HK-2 (cell line): ENCODE results near the gene GABBR2.
A peak's percentile ranks its signal among the peaks of the same experiment; 100 is the strongest.
"Not testable (repeated sequence)": the region's sequence is repeated elsewhere in the genome, so short reads cannot be mapped to it uniquely, and the experiment has no call there.

Experiments used
- DNase-seq: peaks from one replicate; pipeline ENCODE4 v3.0.0-alpha.2; 2018; ENCODE audit not compliant: unreplicated experiment

Gene GABBR2

GRCh38 chr9:98515506-98516204, 193.1 kb downstream of the GABBR2 start:
- no peak for DNase-seq

GRCh38 chr9:98514841-98515240, 193.9 kb downstream of the GABBR2 start:
- no peak for DNase-seq

- DNase-seq = not testable (repeated sequence)
Measured at GRCh38 chr9:98508217-98508919, 200.4 kb downstream of the GABBR2 start.

GRCh38 chr9:98506422-98507054, 202.2 kb downstream of the GABBR2 start:
- no peak for DNase-seq

GRCh38 chr9:98504298-98505282, 204.1 kb downstream of the GABBR2 start:
- DNase-seq = no peak

- DNase-seq = no peak
Measured at GRCh38 chr9:98503867-98504266, 204.9 kb downstream of the GABBR2 start.

- peak; percentile 22 for DNase-seq
Measured at GRCh38 chr9:98502976-98503325, 205.8 kb downstream of the GABBR2 start.

GRCh38 chr9:98502311-98502975, 206.3 kb downstream of the GABBR2 start:
- no peak for DNase-seq

GRCh38 chr9:98501819-98502218, 206.9 kb downstream of the GABBR2 start:
- DNase-seq = no peak

GRCh38 chr9:98501259-98501658, 207.5 kb downstream of the GABBR2 start:
- not testable (repeated sequence) for DNase-seq

- no peak for DNase-seq
Measured at GRCh38 chr9:98500337-98500919, 208.3 kb downstream of the GABBR2 start.

- DNase-seq = no peak
Measured at GRCh38 chr9:98495530-98495929, 213.2 kb downstream of the GABBR2 start.

- no peak for DNase-seq
Measured at GRCh38 chr9:98494852-98495251, 213.9 kb downstream of the GABBR2 start.

GRCh38 chr9:98491828-98492227, 216.9 kb downstream of the GABBR2 start:
- DNase-seq = no peak

- DNase-seq = no peak
Measured at GRCh38 chr9:98491231-98491651, 217.5 kb downstream of the GABBR2 start.

GRCh38 chr9:98488571-98489312, 220.0 kb downstream of the GABBR2 start:
- DNase-seq = peak; percentile 66

- no peak for DNase-seq
Measured at GRCh38 chr9:98485706-98486105, 223.0 kb downstream of the GABBR2 start.

GRCh38 chr9:98484162-98484561, 224.6 kb downstream of the GABBR2 start:
- no peak for DNase-seq

- DNase-seq = no peak
Measured at GRCh38 chr9:98482226-98482625, 226.5 kb downstream of the GABBR2 start.

- DNase-seq = no peak
Measured at GRCh38 chr9:98481676-98482075, 227.1 kb downstream of the GABBR2 start.
